Panc1 (cell line): ENCODE measurements around the gene CIB4. TPM values are rescaled to one million over a fixed set of nuclear protein-coding genes. Genes with fewer than 3 reads are reported as not detected.
A peak's percentile ranks its signal among the peaks of the same experiment; 100 is the strongest.

Experiments
- ATAC-seq: fragments of 200-7000 bp; cut with Tn5 transposase; 2 replicates; pipeline ENCODE4 v1.9.1; 2020; ENCODE audit warnings: mild to moderate bottlenecking, moderate library complexity
- BruUV-seq: library from RNA; stranded (reverse); fragments of 400-500 nt; replicated peaks from 2 replicates; lab custom pipeline; 2021; lab: Mats Ljungman, UMichigan
- CTCF ChIA-PET: fragments of 300-600 bp; sonication (Branson Sonifier 250); formaldehyde crosslinking; loops from one replicate; lab custom pipeline; 2022; ENCODE audit warnings: antibody characterized with exemption; lab: Charles Lee
- POLR2A ChIA-PET: fragments of 300-600 bp; sonication (Branson Sonifier 250); formaldehyde crosslinking; loops from one replicate; lab custom pipeline; 2022; ENCODE audit warnings: antibody characterized with exemption; lab: Charles Lee
- DNase-seq: peaks from one replicate; pipeline ENCODE4 v3.0.0-alpha.2; 2010; ENCODE audit warnings: low read depth, low spot score
- H3K27ac ChIP-seq: 2 replicates; pipeline ENCODE4 v1.5.1; 2011; ENCODE audit warnings: mild to moderate bottlenecking, low read length, inconsistent platforms
- H3K27me3 ChIP-seq: fragments of 200-500 bp; sonication (Bioruptor generic); 2 replicates; pipeline ENCODE4 v1.6.0; 2014; ENCODE audit warnings: low read length, inconsistent platforms; ENCODE audit not compliant: control insufficient read depth, insufficient read depth
- H3K36me3 ChIP-seq: fragments of 200-500 bp; sonication (Bioruptor generic); 2 replicates; pipeline ENCODE4 v1.5.1; 2014; ENCODE audit warnings: inconsistent platforms, mild to moderate bottlenecking, low read length, moderate library complexity; ENCODE audit not compliant: control insufficient read depth, insufficient read depth
- H3K4me1 ChIP-seq: 2 replicates; pipeline ENCODE4 v1.5.1; 2011; ENCODE audit warnings: inconsistent platforms, mild to moderate bottlenecking, low read length, moderate library complexity; ENCODE audit not compliant: control insufficient read depth, insufficient read depth
- H3K4me3 ChIP-seq, 2 experiments: 2 replicates each; pipeline ENCODE4 v1.5.1; 2011 to 2012; ENCODE audit warnings: low read depth in 2 of 2, low read length in 2 of 2, mild to moderate bottlenecking in 2 of 2, inconsistent platforms in 1 of 2, moderate library complexity in 1 of 2
- H3K9me3 ChIP-seq: fragments of 200-500 bp; sonication (Bioruptor generic); 2 replicates; pipeline ENCODE4 v1.5.1; 2014; ENCODE audit warnings: low read depth, mild to moderate bottlenecking, inconsistent platforms, low read length, moderate library complexity; ENCODE audit not compliant: control insufficient read depth, insufficient read depth
- POLR2AphosphoS5 ChIP-seq: IDR thresholded peaks from 2 replicates; pipeline ENCODE4 v1.6.1; 2012; ENCODE audit warnings: mild to moderate bottlenecking, low read depth, low read length, moderate library complexity
- REST ChIP-seq, 2 experiments: IDR thresholded peaks; 2 replicates each; pipeline ENCODE4 v1.6.1; 2011 to 2012; ENCODE audit warnings: low read depth in 2 of 2, control low read depth in 1 of 2, low read length in 1 of 2, mild to moderate bottlenecking in 1 of 2, moderate library complexity in 1 of 2; ENCODE audit not compliant: insufficient read depth in 1 of 2
- SIN3A ChIP-seq: IDR thresholded peaks from 2 replicates; pipeline ENCODE4 v1.6.1; 2012; ENCODE audit warnings: low read depth, mild to moderate bottlenecking, low read length, moderate library complexity, borderline replicate concordance; ENCODE audit not compliant: insufficient read depth
- TCF7L2 ChIP-seq: IDR thresholded peaks from 2 replicates; pipeline ENCODE4 v1.6.1; 2011; ENCODE audit warnings: mild to moderate bottlenecking, low read depth, low read length, inconsistent platforms
- in situ Hi-C: cut with HindIII; loops from 2 replicates; pipeline ENCODE4 v1.10.0; 2016; ENCODE audit warnings: low sequenced_read_pairs, low pct_unique_long_range_greater_than_20kb
- intact Hi-C: fragments of 100-400 bp; cut with micrococcal nuclease; formaldehyde crosslinking; loops from one replicate; pipeline ENCODE4 v1.10.0; 2022; ENCODE audit not compliant: unreplicated experiment
- total RNA-seq: library from RNA; stranded (reverse); gene quantifications from one replicate; pipeline ENCODE4 v1.2.1, GENCODE V29; 2021; ENCODE audit not compliant: unreplicated experiment
- TF ChIP-seq, protein P1 (sequence below): fragments of 450-650 bp; IDR thresholded peaks from 2 replicates; pipeline ENCODE4 v1.5.1; 2017; ENCODE audit warnings: mild to moderate bottlenecking

The CIB4 gene
- total RNA-seq, 1 experiment from 2014 or later: 0.33 TPM

- ATAC-seq: no peak
These were observed 30.4 kb downstream of the CIB4 start for GRCh38 chr2:26610504-26611335.

GRCh38 chr2:26609839-26610277, 31.3 kb downstream of the CIB4 start:
- CTCF ChIA-PET: interaction anchor here (0.6 kb wide), 1 partner anchor 135 kb away, joined by 7 read pairs; no protein-coding TSS in a partner anchor
- no TSS peak for BruUV-seq
- H3K27me3 ChIP-seq: no peaks in the 10 kb centered on the region
- in situ Hi-C loops (no loop called here), intact Hi-C loops (no loop called here)
- peak overlapping the region; percentile 48; the same call in 1 of the 2 replicates for H3K27ac ChIP-seq
- no peaks in the 10 kb centered on the region for H3K9me3 ChIP-seq
- H3K4me1 ChIP-seq: peaks cover 13% of the 10 kb centered on the region
- POLR2A ChIA-PET: no interaction called here
- no peaks in the 10 kb centered on the region for H3K36me3 ChIP-seq
- ATAC-seq: no peak
- TF ChIP-seq, protein P1, sequence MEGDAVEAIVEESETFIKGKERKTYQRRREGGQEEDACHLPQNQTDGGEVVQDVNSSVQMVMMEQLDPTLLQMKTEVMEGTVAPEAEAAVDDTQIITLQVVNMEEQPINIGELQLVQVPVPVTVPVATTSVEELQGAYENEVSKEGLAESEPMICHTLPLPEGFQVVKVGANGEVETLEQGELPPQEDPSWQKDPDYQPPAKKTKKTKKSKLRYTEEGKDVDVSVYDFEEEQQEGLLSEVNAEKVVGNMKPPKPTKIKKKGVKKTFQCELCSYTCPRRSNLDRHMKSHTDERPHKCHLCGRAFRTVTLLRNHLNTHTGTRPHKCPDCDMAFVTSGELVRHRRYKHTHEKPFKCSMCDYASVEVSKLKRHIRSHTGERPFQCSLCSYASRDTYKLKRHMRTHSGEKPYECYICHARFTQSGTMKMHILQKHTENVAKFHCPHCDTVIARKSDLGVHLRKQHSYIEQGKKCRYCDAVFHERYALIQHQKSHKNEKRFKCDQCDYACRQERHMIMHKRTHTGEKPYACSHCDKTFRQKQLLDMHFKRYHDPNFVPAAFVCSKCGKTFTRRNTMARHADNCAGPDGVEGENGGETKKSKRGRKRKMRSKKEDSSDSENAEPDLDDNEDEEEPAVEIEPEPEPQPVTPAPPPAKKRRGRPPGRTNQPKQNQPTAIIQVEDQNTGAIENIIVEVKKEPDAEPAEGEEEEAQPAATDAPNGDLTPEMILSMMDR: no peak
- TF ChIP-seq REST (IDR thresholded peaks at IDR 0.05; ENCODE audit: insufficient read depth in 1 of 2, low read depth in 2 of 2, low read length in 1 of 2) (no peak), POLR2AphosphoS5 (no peak), SIN3A (no peak), TCF7L2 (no peak)
- DNase-seq: no peak
- no peak overlapping the region for H3K4me3 ChIP-seq

More at GRCh38 chr2:26610504-26611335, 30.4 kb downstream of the CIB4 start:
- H3K4me3 ChIP-seq: no peak overlapping the region
- no peaks in the 10 kb centered on the region for H3K36me3 ChIP-seq
- no peak for DNase-seq
- intact Hi-C loops (no loop called here), in situ Hi-C loops (no loop called here)
- TF ChIP-seq REST (IDR thresholded peaks at IDR 0.05; ENCODE audit: insufficient read depth in 1 of 2, low read depth in 2 of 2, low read length in 1 of 2): no peak
- TF ChIP-seq, protein P1: no peak
- no peak for TF ChIP-seq POLR2AphosphoS5
- TF ChIP-seq TCF7L2: no peak
- no peak for TF ChIP-seq SIN3A
- no peak overlapping the region for H3K27ac ChIP-seq
- no peaks in the 10 kb centered on the region for H3K27me3 ChIP-seq
- POLR2A ChIA-PET: no interaction called here
- peaks cover 13% of the 10 kb centered on the region for H3K4me1 ChIP-seq
- CTCF ChIA-PET: no interaction called here
- H3K9me3 ChIP-seq: no peaks in the 10 kb centered on the region
- BruUV-seq: no TSS peak
